Smooth muscle cell (in vitro differentiated cells): Measurements from ENCODE around the gene OR52A5. TPM values are rescaled to one million over a fixed set of nuclear protein-coding genes. Genes with fewer than 3 reads are reported as not detected.

Experiments used
- DNase-seq: peaks from one replicate; lab custom pipeline; 2025; ENCODE audit not compliant: unreplicated experiment; lab: John Stamatoyannopoulos, UW
- H2AFZ ChIP-seq: fragments of 200-600 bp; sonication (generic); 2 replicates; pipeline ENCODE4 v1.6.0; 2016; ENCODE audit warnings: antibody characterized with exemption, low read depth, mild to moderate bottlenecking
- H3F3A ChIP-seq: fragments of 200-600 bp; sonication (generic); 2 replicates; pipeline ENCODE4 v1.6.0; 2017; ENCODE audit warnings: antibody characterized with exemption, low read depth
- H3K27ac ChIP-seq: fragments of 200-600 bp; sonication (generic); 2 replicates; pipeline ENCODE4 v1.5.1; 2016; ENCODE audit warnings: low read depth, mild to moderate bottlenecking
- H3K27me3 ChIP-seq: fragments of 200-600 bp; sonication (generic); 2 replicates; pipeline ENCODE4 v1.6.1; 2016; ENCODE audit warnings: low read depth, mild to moderate bottlenecking
- H3K36me3 ChIP-seq: fragments of 200-600 bp; sonication (generic); 2 replicates; pipeline ENCODE4 v1.5.1; 2016; ENCODE audit warnings: low read depth
- H3K4me1 ChIP-seq: fragments of 200-600 bp; sonication (generic); 2 replicates; pipeline ENCODE4 v1.5.1; 2016; ENCODE audit warnings: low read depth
- H3K4me2 ChIP-seq: fragments of 200-600 bp; sonication (generic); 2 replicates; pipeline ENCODE4 v1.6.0; 2016; ENCODE audit warnings: mild to moderate bottlenecking
- H3K4me3 ChIP-seq: fragments of 200-600 bp; sonication (generic); 2 replicates; pipeline ENCODE4 v1.5.1; 2016; ENCODE audit warnings: mild to moderate bottlenecking
- H3K79me2 ChIP-seq: fragments of 200-600 bp; sonication (generic); 2 replicates; pipeline ENCODE4 v1.6.0; 2016; ENCODE audit warnings: low read depth, mild to moderate bottlenecking
- H3K9ac ChIP-seq: fragments of 200-600 bp; sonication (generic); 2 replicates; pipeline ENCODE4 v1.6.0; 2016; ENCODE audit warnings: low read depth
- H3K9me3 ChIP-seq: fragments of 200-600 bp; sonication (generic); replicated peaks from 2 replicates; pipeline ENCODE4 v1.5.1; 2016; ENCODE audit warnings: low read depth
- H4K20me1 ChIP-seq: fragments of 200-600 bp; sonication (generic); 2 replicates; pipeline ENCODE4 v1.6.0; 2016; ENCODE audit warnings: low read depth
- WGBS: methylation state at CpG from one replicate; pipeline ENCODE4 v1.1.7; 2016; ENCODE audit warnings: low lambda C conversion rate; 5-methylcytosine and 5-hydroxymethylcytosine counted together
- polyA plus RNA-seq: library from polyadenylated mRNA; unstranded; fragments of >200 nt; fragmentation: Nextera tagmentation; extraction: Ambion mirVana; gene quantifications from 2 replicates; pipeline ENCODE4 v1.2.1, GENCODE V29; 2016
- total RNA-seq: library from RNA; depleted of rRNA; stranded (reverse); fragments of >200 nt; gene quantifications from 2 replicates; pipeline ENCODE4 v1.2.3, GENCODE V29; 2014
- TF ChIP-seq, protein P1 (sequence below): fragments of 200-600 bp; sonication (generic); IDR thresholded peaks from 2 replicates; pipeline ENCODE4 v1.5.1; 2017; ENCODE audit warnings: borderline replicate concordance, mild to moderate bottlenecking, antibody characterized with exemption; ENCODE audit not compliant: insufficient read depth, poor library complexity, severe bottlenecking

OR52A5 gene
- total and polyA plus RNA-seq, 2 experiments from 2014 or later, result not detected

DNA sequence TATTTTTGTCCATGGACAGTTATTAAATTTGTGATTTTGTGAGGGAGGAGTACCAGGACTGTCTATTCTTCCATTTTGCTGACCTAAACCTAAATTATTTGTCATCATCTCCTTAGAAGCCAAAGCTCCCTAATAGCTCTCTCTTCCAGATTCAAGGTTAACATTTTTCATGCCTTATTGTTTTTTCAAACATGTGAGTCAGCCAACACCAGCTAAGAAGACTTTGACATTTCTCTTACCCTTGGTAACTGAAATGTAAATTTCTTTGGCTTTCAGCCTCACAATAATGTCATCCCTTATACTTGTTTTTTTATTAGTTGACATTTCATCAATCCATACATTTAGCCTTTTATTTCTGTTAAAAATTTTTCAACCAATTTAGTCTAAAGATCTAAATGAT lies 49.6 kb downstream of the OR52A5 start:
- no peaks in the 10 kb centered on the region for H3K27me3 ChIP-seq
- no peaks in the 10 kb centered on the region for H3K36me3 ChIP-seq
- no peaks in the 10 kb centered on the region for H3K79me2 ChIP-seq
- no peak for DNase-seq
- no peaks in the 10 kb centered on the region for H3F3A ChIP-seq
- TF ChIP-seq, protein P1, sequence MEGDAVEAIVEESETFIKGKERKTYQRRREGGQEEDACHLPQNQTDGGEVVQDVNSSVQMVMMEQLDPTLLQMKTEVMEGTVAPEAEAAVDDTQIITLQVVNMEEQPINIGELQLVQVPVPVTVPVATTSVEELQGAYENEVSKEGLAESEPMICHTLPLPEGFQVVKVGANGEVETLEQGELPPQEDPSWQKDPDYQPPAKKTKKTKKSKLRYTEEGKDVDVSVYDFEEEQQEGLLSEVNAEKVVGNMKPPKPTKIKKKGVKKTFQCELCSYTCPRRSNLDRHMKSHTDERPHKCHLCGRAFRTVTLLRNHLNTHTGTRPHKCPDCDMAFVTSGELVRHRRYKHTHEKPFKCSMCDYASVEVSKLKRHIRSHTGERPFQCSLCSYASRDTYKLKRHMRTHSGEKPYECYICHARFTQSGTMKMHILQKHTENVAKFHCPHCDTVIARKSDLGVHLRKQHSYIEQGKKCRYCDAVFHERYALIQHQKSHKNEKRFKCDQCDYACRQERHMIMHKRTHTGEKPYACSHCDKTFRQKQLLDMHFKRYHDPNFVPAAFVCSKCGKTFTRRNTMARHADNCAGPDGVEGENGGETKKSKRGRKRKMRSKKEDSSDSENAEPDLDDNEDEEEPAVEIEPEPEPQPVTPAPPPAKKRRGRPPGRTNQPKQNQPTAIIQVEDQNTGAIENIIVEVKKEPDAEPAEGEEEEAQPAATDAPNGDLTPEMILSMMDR, result no peak
- H3K9ac ChIP-seq, result no peak overlapping the region
- no peak overlapping the region for H3K27ac ChIP-seq
- no peak overlapping the region for H3K4me3 ChIP-seq
- no peaks in the 10 kb centered on the region for H3K9me3 ChIP-seq
- peaks cover 8% of the 10 kb centered on the region for H3K4me1 ChIP-seq
- H2AFZ ChIP-seq, result no peak overlapping the region
- no peak overlapping the region for H3K4me2 ChIP-seq
- H4K20me1 ChIP-seq, result no peaks in the 10 kb centered on the region

DNA sequence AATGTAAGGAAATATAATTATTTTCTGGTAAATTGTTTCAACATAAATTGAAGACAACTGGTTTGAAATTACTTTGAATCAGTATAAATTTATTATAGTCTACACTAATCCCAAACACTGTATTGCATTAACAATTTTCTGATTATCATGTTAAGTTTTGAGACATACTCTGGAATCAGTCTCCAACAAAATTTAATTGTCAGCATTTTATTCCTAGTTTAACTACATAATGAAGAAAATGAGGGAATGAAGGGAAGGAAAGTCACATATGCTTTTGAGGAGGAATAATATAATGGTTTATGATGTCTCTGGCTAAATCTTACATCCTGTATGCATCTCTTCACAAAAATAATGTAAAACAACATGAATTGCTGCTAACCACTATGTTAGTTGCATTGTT lies 54.6 kb downstream of the OR52A5 start:
- H3K4me2 ChIP-seq, result no peak overlapping the region
- no peaks in the 10 kb centered on the region for H3K36me3 ChIP-seq
- H3K9me3 ChIP-seq, result no peaks in the 10 kb centered on the region
- H3K27me3 ChIP-seq, result no peaks in the 10 kb centered on the region
- peaks cover 2% of the 10 kb centered on the region for H3K4me1 ChIP-seq
- H3K79me2 ChIP-seq, result no peaks in the 10 kb centered on the region
- H3K9ac ChIP-seq, result no peak overlapping the region
- no peaks in the 10 kb centered on the region for H3F3A ChIP-seq
- H3K27ac ChIP-seq, result no peak overlapping the region
- TF ChIP-seq, protein P1, result no peak
- no peak for DNase-seq
- H3K4me3 ChIP-seq, result no peak overlapping the region
- H2AFZ ChIP-seq, result no peak overlapping the region
- no peaks in the 10 kb centered on the region for H4K20me1 ChIP-seq

DNA sequence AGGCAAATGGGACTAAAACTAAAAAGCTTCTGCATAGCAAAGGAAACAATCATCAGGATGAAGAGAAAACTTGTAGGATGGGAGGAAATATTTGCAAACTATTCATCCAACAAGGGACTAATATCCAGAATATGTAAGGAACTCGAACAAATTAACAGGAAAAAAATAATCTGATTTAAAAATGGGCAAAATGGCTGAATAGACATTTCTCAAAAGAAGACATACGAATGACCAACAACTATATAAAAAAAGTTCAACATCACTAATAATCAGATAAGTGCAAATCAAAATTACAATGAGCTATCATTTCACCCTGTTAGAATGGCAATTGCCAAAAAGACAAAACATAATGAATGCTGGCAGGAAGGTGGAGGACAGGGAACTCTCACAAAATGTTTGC lies 56.8 kb downstream of the OR52A5 start:
- DNase-seq, result no peak
- H3K4me1 ChIP-seq, result no peaks in the 10 kb centered on the region
- H2AFZ ChIP-seq, result no peak overlapping the region
- no peak overlapping the region for H3K4me3 ChIP-seq
- no peaks in the 10 kb centered on the region for H3K36me3 ChIP-seq
- H3K27ac ChIP-seq, result no peak overlapping the region
- no peaks in the 10 kb centered on the region for H3K79me2 ChIP-seq
- no peak overlapping the region for H3K4me2 ChIP-seq
- no peaks in the 10 kb centered on the region for H3F3A ChIP-seq
- whole genome bisulfite sequencing, result 80% methylated on average over 2 of the region's 2 CpGs
- no peaks in the 10 kb centered on the region for H4K20me1 ChIP-seq
- H3K9me3 ChIP-seq, result no peaks in the 10 kb centered on the region
- no peaks in the 10 kb centered on the region for H3K27me3 ChIP-seq
- no peak overlapping the region for H3K9ac ChIP-seq
- TF ChIP-seq, protein P1, result no peak

Other genes with a start within 250 kb of the OR52A5 start
- gene OR51A7, start 234.6 kb downstream of the OR52A5 start, total RNA-seq, result not detected in 2 replicates
- not detected in 2 replicates for gene OR51A7, start 234.6 kb downstream of the OR52A5 start, polyA plus RNA-seq
- gene OR51G2, start 219.0 kb downstream of the OR52A5 start, total RNA-seq, result not detected in 2 replicates
- gene OR51G2, start 219.0 kb downstream of the OR52A5 start, polyA plus RNA-seq, result not detected in 2 replicates
- gene OR51G1, start 214.0 kb downstream of the OR52A5 start, total RNA-seq, result not detected in 2 replicates
- gene OR51G1, start 214.0 kb downstream of the OR52A5 start, polyA plus RNA-seq, result not detected in 2 replicates
- gene OR51A4, start 190.8 kb downstream of the OR52A5 start, total RNA-seq, result not detected in 2 replicates
- gene OR51A4, start 190.8 kb downstream of the OR52A5 start, polyA plus RNA-seq, result not detected in 2 replicates
- not detected in 2 replicates for gene OR51A2, start 182.6 kb downstream of the OR52A5 start, total RNA-seq
- gene OR51A2, start 182.6 kb downstream of the OR52A5 start, polyA plus RNA-seq, result not detected in 2 replicates
- not detected in 2 replicates for gene OR51L1, start 143.5 kb downstream of the OR52A5 start, total RNA-seq
- gene OR51L1, start 143.5 kb downstream of the OR52A5 start, polyA plus RNA-seq, result not detected in 2 replicates
- gene OR52J3, start 91.8 kb downstream of the OR52A5 start, total RNA-seq, result not detected in 2 replicates
- not detected in 2 replicates for gene OR52J3, start 91.8 kb downstream of the OR52A5 start, polyA plus RNA-seq
- not detected in 2 replicates for gene OR52E2, start 78.7 kb downstream of the OR52A5 start, total RNA-seq
- not detected in 2 replicates for gene OR52E2, start 78.7 kb downstream of the OR52A5 start, polyA plus RNA-seq
- not detected in 2 replicates for gene OR52E1, start 68.8 kb downstream of the OR52A5 start, total RNA-seq
- not detected in 2 replicates for gene OR52E1, start 68.8 kb downstream of the OR52A5 start, polyA plus RNA-seq
- not detected in 2 replicates for gene OR52A1, start 16.4 kb upstream of the OR52A5 start, total RNA-seq
- gene OR52A1, start 16.4 kb upstream of the OR52A5 start, polyA plus RNA-seq, result not detected in 2 replicates
- gene OR51V1, start 62.3 kb upstream of the OR52A5 start, total RNA-seq, result not detected in 2 replicates
- not detected in 2 replicates for gene OR51V1, start 62.3 kb upstream of the OR52A5 start, polyA plus RNA-seq
- not detected in 2 replicates for gene HBB, start 88.7 kb upstream of the OR52A5 start, total RNA-seq
- gene HBB, start 88.7 kb upstream of the OR52A5 start, polyA plus RNA-seq, result not detected in 2 replicates
- not detected in 2 replicates for gene HBD, start 96.1 kb upstream of the OR52A5 start, total RNA-seq
- not detected in 2 replicates for gene HBD, start 96.1 kb upstream of the OR52A5 start, polyA plus RNA-seq
- gene HBG1, start 111.5 kb upstream of the OR52A5 start, total RNA-seq, result not detected in 2 replicates
- gene HBG1, start 111.5 kb upstream of the OR52A5 start, polyA plus RNA-seq, result not detected in 2 replicates
- gene HBG2, start 116.4 kb upstream of the OR52A5 start, total RNA-seq, result 0.49 TPM in 1 of 2 replicates, not detected in the other
- gene HBG2, start 116.4 kb upstream of the OR52A5 start, polyA plus RNA-seq, result not detected in 2 replicates
- not detected in 2 replicates for gene HBE1, start 131.6 kb upstream of the OR52A5 start, total RNA-seq
- gene HBE1, start 131.6 kb upstream of the OR52A5 start, polyA plus RNA-seq, result 0.73 TPM in 1 of 2 replicates, not detected in the other
- gene OR51B4, start 163.6 kb upstream of the OR52A5 start, total RNA-seq, result not detected in 2 replicates
- gene OR51B4, start 163.6 kb upstream of the OR52A5 start, polyA plus RNA-seq, result not detected in 2 replicates
- gene OR51B2, start 185.9 kb upstream of the OR52A5 start, total RNA-seq, result not detected in 2 replicates
- not detected in 2 replicates for gene OR51B2, start 185.9 kb upstream of the OR52A5 start, polyA plus RNA-seq
- 0.09 and 0.54 TPM in 2 replicates for gene OR51B5, start 205.2 kb upstream of the OR52A5 start, total RNA-seq
- gene OR51B5, start 205.2 kb upstream of the OR52A5 start, polyA plus RNA-seq, result not detected in 2 replicates
- gene OR51B6, start 213.2 kb upstream of the OR52A5 start, total RNA-seq, result not detected in 2 replicates
- gene OR51B6, start 213.2 kb upstream of the OR52A5 start, polyA plus RNA-seq, result not detected in 2 replicates
- not detected in 2 replicates for gene OR51M1, start 245.5 kb upstream of the OR52A5 start, total RNA-seq
- gene OR51M1, start 245.5 kb upstream of the OR52A5 start, polyA plus RNA-seq, result not detected in 2 replicates